Activated CD4-positive, alpha-beta T cell treated with anti-CD3 and anti-CD28 coated beads for 24 hours (primary cell): ENCODE results near the gene RAB15.

Experiments used
- DNase-seq, 2 donors: peaks; one replicate each; pipeline ENCODE4 v3.0.0-alpha.2; 2020; ENCODE audit warnings: low read depth in 2 of 2

RAB15 gene

GRCh38 chr14:64971943-64972791 is at the start of gene RAB15:
TSS of gene RAB15 (minus strand) at chr14:64972336. CDS start at chr14:64972076, 260 bp downstream.
- DNase-seq, result no peak

GRCh38 chr14:65019944-65020566 is 47.9 kb upstream of the RAB15 start:
- no peak for DNase-seq

DNA sequence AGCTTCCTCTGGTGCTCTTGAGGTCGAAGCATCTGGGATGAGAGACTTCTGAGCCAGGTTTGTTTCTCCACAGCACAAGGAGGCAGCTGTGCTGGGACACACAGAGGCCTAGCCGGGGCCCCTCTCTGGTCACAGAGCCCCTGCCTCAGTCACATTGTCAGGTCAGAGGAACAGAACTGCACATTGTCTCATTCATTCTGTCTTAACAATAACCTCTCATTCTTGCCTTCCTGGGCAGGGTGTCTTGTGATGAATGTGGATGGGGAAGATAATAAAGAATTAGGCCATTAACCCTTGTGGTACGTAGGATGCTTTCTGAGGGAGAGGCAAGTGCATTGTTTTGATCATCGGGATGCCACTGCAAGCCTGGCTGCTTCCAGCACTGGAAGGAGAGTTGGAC is 44.3 kb upstream of the RAB15 start:
- DNase-seq, result no peak

DNA sequence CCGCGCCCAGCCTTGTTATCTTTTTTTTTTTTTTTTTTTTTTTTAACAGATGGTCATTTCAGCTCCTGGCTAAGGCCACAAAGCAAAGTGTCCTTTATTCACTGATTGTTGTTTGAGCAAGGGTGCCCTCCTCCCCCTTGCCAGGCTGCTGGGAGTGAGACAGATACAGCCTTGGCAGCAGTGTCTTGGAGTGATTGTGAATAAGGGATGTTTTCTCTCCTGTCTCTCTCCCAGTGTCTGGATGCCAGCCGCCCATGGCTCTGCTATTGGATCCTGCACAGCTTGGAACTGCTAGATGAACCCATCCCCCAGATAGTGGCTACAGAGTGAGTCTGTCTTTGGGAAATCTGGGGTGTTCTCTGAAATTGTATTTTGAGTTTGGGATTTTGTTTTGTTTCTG is 43.3 kb upstream of the RAB15 start:
- no peak for DNase-seq

- DNase-seq, result no peak
Measured at GRCh38 chr14:65012353-65012752, 40.2 kb upstream of the RAB15 start.

DNA sequence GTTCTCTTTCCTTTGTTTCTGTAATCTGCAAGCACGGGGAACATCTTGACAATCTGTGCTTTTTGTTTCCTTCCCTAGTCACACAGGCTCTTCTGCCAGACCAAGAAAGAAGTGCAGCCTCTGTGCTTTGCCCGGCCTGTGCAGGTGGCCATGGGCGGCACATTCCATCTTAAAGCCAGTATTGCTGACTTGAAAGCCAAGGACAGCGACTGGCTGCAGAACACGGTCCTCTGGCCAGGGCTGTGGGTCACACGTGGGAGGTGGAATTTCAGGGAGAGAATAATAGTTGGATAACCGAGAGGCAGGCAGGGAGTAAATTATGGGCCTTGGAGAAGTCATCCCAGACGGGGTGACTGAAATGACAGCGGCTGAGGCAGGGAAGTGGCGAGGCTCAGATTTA is 39.4 kb upstream of the RAB15 start:
- no peak for DNase-seq

DNA sequence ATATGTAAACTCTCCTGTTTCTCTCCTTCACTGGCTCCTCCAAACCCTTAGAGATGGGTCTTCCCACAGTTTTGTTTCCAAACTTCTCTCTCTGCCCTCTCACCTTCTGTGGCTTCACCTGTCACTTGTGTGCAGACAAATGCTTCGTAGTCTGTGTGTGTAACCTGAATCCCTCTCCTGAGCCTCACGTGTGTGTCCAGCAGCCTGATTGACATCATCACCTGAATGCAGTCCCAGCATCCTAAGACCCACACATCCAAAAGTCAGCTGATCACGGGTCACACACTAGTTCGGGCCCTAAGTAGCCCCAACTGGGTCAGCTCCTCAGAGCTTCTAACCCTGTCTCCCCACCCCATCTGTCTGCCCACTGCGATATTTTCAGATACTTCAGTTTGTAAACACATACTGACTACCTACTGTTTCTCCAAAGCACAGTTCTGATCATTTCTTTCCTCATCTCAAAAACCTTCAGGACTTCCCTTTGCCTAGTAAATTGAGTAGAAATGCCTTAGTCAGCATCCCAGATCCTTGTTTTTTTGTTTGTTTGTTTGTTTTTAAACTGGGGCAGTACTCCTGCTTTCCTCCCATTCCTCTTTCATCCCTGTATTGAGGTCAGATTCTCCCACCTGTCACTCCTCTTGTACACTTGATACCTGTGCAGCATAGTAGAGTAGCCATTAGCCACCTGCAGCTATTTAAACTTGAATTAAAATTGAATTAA is 38.2 kb upstream of the RAB15 start:
- DNase-seq, result no peak

GRCh38 chr14:65007202-65007601 is 35.1 kb upstream of the RAB15 start:
- no peak for DNase-seq

DNA sequence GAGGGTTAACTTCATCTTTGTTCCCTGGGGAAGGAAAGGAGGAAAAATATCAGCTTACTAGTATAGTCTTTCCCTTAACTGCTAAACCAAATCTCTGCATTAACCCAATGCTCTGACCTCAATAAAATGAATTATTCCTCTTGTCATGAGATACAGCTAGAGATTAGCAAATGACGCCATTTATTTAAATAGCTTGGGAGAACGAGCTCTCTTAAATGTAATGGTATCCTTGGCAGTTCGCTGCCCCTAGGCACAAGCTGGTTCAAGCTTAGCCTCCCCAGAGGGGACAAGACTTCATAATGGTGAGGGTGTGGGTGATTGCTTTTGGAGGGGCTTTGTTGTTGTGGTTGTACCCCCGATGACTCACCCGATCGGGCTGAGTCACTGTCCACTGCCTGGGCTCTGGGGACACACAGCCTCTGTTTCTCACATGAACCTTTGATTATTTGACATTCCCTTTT is 34.2 kb upstream of the RAB15 start:
- DNase-seq, result no peak

GRCh38 chr14:65003394-65003793 is 31.3 kb upstream of the RAB15 start:
- DNase-seq, result no peak

GRCh38 chr14:65002586-65003210 is 30.6 kb upstream of the RAB15 start:
- no peak for DNase-seq

DNA sequence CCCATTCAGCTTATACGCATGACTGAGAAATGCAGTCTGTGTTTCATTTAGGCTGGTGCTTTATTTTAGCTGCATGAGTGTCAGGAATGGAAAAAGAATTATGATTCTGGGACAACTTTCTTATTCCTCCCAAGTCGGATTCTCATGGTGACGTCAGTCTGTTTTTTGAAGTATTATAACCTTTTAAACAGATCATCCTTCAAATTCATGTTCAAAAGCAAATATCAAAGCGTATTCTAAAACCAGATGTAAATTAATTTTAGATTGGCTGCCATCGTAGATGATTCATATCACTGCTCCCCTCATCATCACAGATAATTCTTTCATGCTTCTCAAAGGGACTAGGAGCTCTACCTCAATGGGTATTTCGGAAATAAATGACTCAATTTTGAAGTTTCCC is 29.6 kb upstream of the RAB15 start:
- DNase-seq, result no peak

- DNase-seq, result no peak
Measured at GRCh38 chr14:65000898-65001591, 28.9 kb upstream of the RAB15 start.

DNA sequence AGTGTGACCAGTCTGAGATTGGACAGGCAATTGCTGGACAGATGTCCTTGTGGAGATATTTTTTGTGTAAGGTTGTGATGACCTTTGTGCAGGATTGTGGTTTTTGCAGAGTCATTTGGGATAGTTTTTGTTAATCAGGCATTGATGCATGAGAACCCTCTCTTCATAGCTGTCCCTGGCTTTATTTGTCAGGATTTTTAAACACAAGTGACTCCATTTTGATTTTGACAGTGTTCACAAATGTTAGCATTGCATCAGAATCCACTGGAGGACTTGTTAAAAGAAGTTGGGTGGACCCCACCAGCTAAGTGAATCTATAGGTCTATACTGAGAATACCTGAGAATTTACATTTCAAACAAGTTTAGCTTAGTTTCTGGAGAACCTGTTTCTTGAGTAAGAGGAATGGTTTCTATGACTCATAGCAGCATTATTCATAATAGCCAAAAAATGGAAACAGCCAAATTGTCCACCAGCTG is 26.4 kb upstream of the RAB15 start:
- no peak for DNase-seq

- no peak for DNase-seq
Measured at GRCh38 chr14:64997108-64997794, 25.1 kb upstream of the RAB15 start.

GRCh38 chr14:64995291-64995690 is 23.2 kb upstream of the RAB15 start:
- DNase-seq, result no peak

DNA sequence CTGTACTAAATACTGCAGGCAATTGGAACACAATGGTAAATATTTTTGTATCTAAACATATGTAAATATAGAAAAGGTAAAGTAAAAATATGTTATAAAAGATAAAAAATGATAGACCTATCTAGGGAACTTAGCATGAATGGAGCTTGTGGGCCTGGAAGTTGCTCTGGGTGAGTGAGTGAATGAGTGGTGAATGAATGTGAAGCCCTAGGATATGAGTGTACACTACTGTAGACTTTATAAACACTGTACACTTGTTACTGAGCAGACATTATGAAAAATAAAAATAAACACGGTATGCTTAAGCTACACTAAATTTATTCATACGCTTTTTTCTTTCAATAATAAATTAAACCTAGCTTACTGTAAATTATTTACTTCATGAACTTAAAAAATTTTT is 22.4 kb upstream of the RAB15 start:
- no peak for DNase-seq

DNA sequence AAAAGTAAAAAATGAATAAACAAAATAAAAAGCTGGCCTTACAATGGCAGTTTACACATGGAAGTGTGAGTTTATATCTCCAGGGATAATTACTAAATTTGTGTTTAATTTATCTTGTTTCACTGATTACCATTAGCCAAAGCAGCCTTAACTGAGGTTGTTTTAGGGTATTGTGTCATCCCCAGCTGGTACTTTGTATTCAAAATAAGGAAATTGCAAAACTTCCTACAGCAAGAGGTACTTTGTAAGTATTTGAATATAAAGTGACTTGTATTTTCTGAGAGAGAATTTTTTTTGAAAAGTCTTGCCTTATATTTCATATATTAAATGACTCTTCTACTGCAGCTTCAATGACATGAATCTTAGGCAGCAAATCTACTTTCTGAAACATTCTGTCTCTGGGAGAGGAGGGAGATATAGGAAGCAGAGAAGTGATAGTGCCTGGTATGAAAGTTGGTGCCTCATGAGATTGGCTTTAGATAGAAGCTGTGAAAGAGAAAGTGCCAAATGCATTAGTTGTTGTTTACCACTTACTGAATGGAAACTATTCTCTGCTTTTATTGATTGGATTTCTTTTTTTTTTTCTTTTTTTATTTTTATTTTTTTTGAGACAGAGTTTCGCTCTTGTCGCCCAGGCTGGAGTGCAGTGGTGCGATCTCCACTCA is 21.3 kb upstream of the RAB15 start:
- DNase-seq, result no peak

DNA sequence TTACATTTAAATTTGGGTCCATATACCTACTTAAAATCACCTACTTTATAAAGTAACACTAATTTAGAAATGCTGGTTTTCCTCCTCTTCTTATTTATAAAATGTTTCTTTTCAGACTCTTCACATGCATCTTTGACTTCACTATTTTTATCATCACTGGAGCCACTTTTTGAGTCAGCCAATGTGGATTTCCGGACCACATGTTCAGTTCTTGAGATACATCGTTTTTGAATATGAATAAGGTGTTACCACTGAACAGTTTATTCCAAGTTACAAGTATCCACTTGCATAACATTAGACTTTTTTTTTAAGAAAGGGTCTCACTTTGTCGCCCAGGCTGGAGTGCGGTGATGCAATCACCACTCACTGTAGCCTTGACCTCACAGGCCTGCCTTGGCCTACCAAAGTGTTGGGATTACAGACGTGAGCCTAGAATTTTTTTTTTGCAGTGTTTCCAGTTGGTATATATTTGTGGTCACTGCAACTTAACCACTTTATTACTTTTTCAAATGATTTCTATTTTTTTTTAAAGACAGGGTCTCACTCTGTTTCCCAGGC is 20.3 kb upstream of the RAB15 start:
- no peak for DNase-seq

DNA sequence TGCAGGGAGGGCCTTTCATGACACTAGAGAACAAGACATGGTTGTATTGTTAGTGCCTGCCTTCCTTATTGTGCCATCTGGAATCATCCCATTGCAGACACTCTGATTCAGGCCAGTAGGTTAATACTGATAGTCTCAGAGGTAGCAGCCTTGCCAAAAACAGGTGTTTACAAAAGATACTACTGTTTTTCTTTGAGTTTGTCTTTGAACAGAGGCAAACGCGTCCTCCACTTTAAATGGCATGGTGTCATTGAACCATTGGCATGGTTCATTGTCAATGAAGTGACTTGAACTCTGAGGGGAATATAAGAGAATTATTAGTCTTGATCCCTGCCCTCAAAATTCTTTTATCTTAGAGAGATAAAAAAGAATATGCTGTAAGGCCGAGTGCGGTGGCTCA is 18.8 kb upstream of the RAB15 start:
- DNase-seq, result no peak
